D721Med (cell line): ENCODE results near the gene SCN8A.

ENCODE experiments used
- DNase-seq: peaks from one replicate; pipeline ENCODE4 v3.0.0; 2011; ENCODE audit warnings: low spot score; ENCODE audit not compliant: insufficient read length
- FAIRE-seq: peaks from 2 replicates; lab custom pipeline; 2011; peaks lifted over from hg19 to GRCh38; lab: Jason Lieb, UNC
- TF ChIP-seq, protein P1 (sequence below): IDR thresholded peaks from 2 replicates; pipeline ENCODE4 v1.5.1; 2012; ENCODE audit warnings: mild to moderate bottlenecking, control low read depth; ENCODE audit not compliant: insufficient read depth; ENCODE audit errors: missing control alignments

Gene SCN8A

DNA sequence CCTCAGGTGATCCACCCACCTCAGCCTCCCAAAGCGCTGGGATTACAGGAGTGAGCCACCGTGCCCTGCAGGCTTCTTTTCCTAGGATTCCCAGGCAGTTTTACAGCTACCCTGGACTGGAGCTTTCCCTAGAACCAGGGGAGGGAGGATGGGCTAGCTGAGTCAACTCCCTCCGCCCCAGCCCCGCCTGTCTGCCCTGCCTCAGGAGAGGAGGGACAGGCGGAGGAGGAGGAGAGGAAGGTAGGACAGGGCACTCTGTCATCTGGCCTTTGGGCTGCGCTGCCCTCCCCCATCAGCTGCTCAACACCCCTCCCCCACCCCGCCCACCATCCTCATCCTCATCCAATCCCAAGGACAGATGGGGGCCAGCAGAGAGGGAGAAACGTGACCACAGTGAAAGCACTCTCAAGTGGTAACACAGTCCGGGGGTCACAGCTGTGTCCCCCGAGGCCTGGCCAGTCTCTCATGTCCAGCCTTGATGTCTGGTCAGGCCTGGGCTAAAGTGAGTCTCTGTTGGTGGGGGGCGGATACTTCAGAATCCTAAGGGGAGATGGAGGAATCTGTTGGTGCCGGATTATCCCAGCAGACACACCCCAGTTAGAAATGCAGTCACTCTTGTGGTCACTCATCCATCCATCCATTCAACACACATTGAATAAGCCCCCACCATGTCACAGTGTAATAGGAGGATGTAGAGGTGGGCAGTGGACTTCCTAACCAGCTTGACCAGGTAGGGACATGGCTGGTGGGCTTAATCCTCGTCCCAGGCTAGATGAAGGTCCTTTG lies 245.2 kb downstream of the SCN8A start:
- DNase-seq: no peak
- FAIRE-seq: no peak
- TF ChIP-seq, protein P1, sequence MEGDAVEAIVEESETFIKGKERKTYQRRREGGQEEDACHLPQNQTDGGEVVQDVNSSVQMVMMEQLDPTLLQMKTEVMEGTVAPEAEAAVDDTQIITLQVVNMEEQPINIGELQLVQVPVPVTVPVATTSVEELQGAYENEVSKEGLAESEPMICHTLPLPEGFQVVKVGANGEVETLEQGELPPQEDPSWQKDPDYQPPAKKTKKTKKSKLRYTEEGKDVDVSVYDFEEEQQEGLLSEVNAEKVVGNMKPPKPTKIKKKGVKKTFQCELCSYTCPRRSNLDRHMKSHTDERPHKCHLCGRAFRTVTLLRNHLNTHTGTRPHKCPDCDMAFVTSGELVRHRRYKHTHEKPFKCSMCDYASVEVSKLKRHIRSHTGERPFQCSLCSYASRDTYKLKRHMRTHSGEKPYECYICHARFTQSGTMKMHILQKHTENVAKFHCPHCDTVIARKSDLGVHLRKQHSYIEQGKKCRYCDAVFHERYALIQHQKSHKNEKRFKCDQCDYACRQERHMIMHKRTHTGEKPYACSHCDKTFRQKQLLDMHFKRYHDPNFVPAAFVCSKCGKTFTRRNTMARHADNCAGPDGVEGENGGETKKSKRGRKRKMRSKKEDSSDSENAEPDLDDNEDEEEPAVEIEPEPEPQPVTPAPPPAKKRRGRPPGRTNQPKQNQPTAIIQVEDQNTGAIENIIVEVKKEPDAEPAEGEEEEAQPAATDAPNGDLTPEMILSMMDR: no peak

GRCh38 chr12:51836827-51837173 lies 245.8 kb downstream of the SCN8A start:
- FAIRE-seq (no peak), DNase-seq (no peak)
- TF ChIP-seq, protein P1: no peak

- DNase-seq: no peak
- FAIRE-seq: no peak
- TF ChIP-seq, protein P1: no peak
These were observed 246.3 kb downstream of the SCN8A start for GRCh38 chr12:51837286-51837685.

GRCh38 chr12:51838036-51838435 lies 247.0 kb downstream of the SCN8A start:
- no peak for DNase-seq
- no peak for FAIRE-seq
- TF ChIP-seq, protein P1: no peak

DNA sequence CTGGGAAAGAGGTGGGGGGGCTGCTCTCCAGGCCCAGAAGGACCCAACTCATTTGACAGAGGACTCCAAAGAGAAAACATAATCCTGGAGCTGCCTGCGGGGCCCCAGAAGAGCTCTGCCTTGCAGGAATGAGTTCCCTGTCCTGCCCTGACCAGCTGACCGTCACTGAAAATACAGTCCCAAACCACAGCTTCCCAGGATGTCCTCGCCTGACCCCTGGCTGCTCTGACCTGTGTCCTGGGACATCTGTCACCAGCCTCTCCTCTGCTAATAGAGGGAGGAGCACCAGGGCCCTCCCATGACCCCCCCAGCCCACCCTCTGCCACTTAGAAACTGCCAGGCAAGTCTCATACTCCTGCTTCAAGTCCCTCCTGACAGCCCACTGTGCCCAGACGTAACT lies 247.7 kb downstream of the SCN8A start:
- DNase-seq: no peak
- TF ChIP-seq, protein P1: no peak

GRCh38 chr12:51839310-51839947 lies 248.4 kb downstream of the SCN8A start:
- TF ChIP-seq, protein P1: no peak
- FAIRE-seq (no peak), DNase-seq (no peak)

More for the DNA sequence above, 247.7 kb downstream of the SCN8A start:
- no peak for FAIRE-seq

- no peak for DNase-seq
- no peak for FAIRE-seq
- TF ChIP-seq, protein P1: no peak
These were observed 249.9 kb downstream of the SCN8A start for GRCh38 chr12:51840966-51841365.
